ENCODE results near the gene SULT2A1.
"Not testable (repeated sequence)": the region's sequence is repeated elsewhere in the genome, so short reads cannot be mapped to it uniquely, and the experiment has no call there.

SULT2A1 gene, protein sequence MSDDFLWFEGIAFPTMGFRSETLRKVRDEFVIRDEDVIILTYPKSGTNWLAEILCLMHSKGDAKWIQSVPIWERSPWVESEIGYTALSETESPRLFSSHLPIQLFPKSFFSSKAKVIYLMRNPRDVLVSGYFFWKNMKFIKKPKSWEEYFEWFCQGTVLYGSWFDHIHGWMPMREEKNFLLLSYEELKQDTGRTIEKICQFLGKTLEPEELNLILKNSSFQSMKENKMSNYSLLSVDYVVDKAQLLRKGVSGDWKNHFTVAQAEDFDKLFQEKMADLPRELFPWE

DNA sequence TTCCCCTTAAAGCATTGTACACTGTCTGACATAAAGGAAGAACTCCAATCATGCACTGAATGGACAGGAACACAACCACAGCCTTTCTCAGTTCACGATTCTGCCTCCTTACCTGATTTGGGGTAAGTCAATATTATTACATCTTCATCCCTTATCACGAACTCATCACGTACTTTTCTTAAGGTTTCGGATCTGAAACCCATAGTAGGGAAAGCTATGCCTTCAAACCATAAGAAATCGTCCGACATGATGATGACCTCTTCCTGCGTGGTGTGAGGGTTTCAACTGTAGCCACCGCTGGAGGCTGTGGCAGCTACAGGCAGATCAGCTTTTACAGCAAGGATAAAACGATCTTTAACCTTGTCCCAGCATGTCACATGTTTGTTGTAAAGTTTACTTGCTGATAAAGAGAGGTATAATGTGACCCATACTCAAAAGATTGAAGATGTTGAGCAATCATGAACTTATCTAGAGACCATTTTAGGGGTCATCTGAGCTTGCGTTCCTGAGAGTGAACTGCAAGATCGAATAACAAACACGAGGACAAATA lies at the start of gene SULT2A1:
TSS of gene SULT2A1 (minus strand) at position 306 of the 550 bp plus-strand sequence. CDS start at position 248, 58 bp downstream.
- no peak for DNase-seq

DNA sequence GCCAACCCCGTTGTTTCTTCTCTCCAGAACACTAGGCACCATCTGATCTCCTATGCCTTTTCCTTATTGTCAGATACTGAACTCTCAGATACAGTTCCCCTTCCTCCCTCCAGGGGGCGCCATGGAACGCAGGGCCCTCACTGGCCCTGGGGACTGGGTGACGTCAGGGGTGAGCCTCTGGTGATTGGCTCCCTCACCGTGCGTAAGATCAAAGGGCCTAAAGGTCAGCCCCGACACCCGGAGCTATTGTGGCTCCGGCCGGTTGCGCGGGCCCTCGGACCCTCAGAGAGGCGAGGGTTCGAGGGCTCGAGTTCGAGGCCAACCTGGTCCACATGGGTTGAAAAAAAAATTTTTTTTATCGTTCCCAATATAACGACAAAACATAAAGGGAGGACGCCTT lies 42.5 kb upstream of the SULT2A1 start:
- not testable (repeated sequence) for DNase-seq

DNA sequence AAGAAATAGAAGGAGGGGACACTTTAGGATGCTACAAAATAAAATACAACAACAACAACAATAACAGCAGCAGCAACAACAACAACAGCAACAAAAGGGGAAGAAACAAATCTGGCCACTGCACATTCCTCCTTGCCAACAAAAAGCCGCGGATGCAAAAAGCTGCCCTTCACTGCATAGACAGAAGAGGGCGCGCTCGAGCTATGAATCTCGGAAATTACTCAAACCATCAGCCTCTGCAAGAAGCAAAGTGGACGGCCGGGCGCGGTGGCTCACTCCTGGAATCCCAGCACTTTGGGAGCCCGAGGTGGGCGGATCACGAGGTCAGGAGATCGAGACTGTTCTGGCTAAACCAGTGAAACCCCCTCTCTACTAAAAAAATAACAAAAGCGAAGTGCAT lies 34.0 kb upstream of the SULT2A1 start:
- not testable (repeated sequence) for DNase-seq

DNA sequence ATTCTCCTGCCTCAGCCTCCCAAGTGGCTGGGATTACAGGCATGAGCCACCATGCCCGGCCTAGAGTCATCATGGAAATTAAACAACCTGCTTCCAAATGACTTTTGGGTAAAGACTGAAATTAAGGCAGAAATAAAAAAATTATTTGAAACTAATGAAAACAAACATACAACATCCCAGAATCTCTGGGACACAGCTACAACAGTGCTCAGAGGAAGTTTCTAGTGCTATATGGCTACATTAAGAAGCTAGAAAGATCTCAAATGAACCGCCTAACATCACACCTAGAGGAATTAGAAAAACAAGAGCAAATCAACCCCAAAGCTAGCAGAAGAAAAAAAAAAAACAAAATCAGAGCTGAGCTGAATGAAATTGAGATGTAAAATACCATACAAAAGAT lies 24.1 kb upstream of the SULT2A1 start:
- not testable (repeated sequence) for DNase-seq

DNA sequence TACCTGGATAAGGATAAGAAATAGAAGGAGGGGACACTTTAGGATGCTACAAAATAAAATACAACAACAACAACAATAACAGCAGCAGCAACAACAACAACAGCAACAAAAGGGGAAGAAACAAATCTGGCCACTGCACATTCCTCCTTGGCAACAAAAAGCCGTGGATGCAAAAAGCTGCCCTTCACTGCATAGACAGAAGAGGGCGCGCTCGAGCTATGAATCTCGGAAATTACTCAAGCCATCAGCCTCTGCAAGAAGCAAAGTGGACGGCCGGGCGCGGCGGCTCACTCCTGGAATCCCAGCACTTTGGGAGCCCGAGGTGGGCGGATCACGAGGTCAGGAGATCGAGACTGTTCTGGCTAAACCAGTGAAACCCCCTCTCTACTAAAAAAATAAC lies 23.2 kb upstream of the SULT2A1 start:
- DNase-seq = peak; percentile 49 to 62

DNA sequence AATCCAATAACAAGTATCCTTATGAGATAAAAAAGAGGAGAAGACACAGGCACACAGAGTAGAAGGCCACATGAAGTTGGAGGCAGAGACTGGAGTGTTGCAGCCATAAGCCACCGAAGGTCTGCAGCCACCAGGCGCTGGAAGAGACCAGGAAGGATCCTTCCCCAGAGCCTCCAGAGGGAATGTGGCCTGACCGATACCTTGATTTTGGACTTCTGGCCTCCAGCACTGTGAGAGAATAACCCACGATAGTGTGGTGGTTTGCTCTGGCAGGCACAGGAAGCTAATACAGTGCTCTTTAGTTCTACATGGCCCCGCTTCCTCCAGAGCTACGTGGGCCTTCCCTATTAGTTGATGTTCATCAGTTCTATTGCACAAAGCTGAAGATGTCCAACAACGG lies 15.3 kb upstream of the SULT2A1 start:
- DNase-seq = no peak

DNA sequence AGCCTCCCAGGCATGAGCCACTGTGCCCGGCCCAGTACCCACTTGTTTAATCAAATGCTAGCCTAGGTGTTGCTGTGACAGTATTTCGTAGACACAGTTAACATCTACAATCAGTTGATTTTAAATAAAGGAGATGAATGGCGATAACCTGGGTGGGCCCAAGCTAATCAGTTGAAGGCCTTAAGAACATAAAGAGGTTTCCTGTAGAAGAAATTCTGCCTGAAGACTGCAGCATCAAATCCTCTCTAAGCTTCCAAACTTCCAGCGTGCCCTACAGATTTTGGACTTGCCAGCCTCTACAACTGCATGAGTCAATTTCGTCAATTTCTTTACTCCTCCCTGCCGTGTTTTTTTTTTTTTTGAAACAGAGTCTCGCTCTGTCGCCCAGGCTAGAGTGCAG lies 13.2 kb upstream of the SULT2A1 start:
- DNase-seq = no peak

DNA sequence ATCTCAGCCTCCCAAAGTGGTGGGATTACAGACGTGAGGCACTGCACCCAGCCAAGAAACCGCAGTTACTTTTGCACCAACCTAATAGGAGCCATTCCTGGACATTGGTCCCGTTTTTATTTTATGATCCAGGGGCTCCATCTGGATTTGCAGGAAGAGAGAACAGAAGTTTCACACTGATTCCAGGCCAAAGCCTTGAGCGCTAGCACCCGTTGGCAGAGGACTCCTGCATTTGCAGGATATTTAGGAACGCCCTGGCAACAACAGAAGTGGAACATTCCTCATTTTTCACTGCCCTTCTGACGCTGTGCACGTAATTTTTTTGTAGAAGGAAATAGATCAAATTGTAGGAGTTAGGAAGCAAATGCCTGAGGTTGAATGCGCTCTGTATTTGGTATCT lies 11.7 kb upstream of the SULT2A1 start:
- DNase-seq = no peak

DNA sequence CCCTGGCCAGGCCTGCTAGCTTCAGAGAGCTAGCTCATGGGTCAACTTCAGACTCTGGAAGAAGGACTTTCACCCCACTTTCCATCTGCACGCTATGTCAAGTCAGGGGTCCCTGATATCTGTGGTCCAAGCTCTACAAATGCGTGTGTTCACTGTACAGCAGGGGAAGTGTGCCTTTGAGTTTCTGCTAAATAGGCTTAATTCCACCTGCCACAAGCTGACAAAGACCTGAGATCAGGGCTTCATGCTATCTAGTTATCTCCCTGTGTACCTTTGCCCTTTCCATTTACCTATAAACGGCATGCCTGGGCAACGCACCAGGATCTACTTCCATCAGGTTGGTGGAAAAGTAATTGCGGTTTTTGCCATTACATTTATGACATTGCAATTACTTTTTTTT lies 10.7 kb upstream of the SULT2A1 start:
- DNase-seq = no peak

DNA sequence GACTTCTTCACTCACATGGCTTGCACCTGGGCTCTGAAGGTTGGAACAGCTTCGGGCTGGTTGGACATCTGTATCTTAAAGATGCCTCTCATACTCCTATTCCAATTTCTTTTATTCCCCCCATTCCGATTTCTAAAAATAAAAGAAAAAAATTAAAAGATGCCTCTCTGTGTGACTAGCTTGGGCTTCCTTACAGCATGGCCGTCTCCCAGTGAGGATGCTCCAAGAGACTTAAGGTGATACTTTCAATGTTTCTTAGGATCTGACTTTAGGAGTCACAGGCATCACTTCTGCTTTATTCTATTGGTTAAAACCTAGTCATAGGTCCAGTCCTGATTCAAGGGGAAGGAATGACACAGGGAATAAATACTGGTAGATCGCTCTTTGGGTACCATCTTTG lies 9.9 kb upstream of the SULT2A1 start:
- DNase-seq = no peak

DNA sequence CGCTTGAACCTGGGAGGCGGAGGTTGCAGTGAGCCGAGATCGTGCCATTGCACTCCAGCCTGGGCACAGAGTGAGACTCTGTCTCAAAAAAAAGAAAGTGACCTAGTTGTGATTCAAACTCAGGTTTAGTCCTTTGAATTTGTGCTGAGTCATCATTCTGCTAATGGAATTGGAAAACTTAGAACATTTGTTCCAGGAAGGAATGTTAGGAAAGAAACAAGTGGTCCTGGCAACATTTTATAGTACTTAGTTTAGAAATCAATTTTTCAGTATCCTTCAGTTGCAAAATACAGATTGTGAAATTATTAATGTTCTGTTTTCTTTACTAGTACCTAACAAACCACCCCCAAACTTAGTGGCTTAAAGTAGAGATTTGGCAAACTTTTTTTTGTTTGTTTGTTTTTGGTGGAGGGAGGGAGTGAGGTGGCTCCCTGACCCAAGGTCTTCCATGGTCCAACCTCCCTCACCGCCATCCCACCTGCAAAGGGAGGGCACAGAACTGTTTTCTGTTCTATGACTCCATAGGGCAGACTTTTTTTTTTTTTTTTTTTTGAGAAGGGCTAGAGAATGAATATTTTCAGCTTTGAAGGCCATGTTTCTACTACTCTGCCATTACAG lies 9.2 kb upstream of the SULT2A1 start:
- DNase-seq = no peak

DNA sequence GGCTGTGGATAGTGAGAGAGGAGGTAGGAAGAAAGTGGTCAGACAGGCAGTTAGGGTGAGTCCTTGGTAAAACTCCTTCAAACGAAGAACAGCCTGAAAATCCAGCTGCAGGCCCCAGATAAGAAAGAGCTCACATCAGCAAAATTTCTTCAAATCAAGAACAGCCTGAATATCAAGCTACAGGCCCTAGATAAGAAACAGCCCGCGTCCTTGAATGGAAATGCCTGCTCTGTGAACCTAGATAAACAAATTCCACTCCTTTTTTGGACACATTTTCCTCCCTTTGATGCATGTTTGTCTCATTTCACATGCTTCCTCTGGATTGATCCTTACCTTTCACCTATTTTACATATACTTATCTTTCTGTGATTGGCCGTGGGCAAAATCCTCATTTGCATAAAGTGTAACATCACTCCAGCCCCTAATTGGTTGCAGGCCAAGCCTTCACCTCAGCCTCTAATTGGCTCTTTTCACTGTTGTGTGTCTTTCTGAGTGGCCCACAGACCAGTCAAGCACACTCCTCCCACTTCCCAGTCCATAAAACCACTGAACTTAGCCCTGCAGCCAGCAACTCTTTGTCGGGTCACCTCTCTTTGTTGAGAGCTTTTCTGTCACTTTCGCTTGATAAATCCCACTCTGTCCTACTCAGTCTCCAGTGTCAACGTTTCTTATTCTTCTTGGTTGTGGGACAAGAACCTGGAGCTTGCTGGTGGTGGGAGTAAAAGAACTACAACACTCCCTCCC lies 6.0 kb upstream of the SULT2A1 start:
- no peak for DNase-seq

DNA sequence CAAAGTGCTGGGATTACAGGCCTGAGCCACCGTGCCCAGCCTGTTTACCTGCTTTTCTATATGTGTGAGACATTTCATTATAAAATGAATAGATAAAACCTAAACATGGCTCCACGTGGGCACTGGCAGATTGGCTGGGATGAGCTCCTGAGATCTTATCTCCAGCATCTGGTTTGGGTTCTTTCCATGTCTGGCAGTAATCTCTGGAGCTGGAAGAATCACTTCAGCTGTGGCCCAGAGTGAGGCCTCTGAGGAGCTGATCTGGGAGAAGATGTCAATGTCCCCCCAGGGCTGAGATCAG lies 5.5 kb upstream of the SULT2A1 start:
- no peak for DNase-seq

DNA sequence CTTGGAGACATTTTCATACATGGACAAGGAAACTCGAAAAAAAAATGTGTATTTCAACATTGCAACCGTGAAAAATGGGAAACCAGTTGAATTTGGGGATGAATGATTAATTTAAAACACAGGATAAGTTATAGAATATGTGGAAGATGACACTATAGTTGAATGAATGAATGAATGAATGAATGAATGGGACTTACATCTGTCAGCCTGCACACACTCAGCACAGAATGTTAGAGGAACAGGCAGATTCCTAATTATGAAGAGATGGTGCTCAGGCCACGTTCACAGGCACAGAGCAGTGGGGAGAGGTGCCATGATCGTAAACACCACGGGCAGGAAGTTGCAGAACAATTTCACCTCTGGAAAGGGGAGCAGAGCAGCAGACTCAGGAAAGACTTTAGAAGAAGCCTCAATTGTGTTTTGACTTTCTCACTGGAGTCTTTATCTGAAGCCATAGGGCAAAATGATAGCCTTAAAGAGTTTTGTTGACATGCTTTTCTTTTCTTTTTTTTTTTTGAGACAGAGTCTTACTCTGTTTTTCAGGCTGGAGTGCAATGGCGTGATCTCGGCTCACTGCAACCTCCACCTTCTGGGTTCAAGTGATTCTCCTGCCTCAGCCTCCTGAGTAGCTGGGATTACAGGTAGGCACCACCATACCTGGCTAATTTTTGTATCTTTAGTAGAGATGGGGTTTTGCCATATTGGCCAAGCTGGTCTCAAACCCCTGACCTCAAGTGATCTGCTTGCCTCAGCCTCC lies 4.9 kb upstream of the SULT2A1 start:
- no peak for DNase-seq

DNA sequence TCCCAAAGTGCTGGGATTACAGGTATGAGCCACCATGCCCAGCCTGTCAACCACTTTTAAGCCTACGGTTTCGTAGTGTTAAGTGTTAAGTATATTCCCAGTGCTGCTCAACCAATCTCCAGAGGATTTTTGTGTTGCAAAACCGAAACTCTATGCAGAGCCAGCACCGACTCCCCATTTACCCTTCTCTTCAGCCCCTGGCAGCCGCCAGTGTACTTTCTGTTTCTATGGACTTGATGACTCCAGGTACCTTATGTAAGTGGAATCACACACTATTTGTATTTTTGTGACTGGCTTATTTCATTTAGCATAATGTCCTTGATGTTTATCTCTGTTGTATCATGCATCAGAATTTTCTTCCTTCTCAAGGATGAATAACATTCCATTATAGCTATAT lies 1.1 kb downstream of the SULT2A1 start:
- no peak for DNase-seq

DNA sequence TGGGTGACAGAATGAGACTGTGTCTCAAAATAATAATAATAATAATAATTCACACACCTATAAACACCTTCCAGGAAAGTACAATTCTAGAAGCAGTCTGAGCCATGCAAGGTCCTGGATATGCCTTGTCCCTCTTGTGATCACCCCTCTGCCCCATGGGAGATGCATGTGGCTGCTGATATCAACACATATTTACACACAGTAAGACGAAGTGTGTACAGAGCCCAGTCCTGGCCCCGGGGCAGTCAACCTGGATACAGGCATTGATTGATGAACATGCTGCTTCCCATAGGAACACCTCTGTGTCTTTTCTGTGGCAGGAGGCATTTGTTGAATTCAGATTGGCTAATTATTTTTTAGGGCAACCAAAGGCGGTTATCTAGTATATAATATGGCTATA lies 3.2 kb downstream of the SULT2A1 start:
- no peak for DNase-seq

DNA sequence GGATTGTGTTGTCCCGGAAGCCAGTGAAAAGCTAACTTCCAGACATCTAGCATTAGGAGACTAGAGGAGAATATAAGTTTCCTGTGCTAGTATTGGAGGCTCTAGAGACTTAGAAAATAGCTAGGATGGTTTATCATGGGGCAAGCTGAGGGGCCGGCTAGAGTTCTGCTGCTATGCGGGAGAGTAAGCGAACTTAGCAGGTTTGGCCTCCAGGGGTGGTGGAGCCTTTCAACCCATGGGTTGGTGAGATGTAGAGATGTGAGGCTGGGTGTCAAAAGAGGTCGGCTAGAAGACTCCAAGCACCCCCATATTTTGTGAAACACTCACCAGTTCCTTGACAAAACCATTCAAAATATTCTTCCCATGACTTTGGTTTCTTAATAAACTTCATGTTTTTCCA lies 4.4 kb downstream of the SULT2A1 start:
- DNase-seq = no peak

DNA sequence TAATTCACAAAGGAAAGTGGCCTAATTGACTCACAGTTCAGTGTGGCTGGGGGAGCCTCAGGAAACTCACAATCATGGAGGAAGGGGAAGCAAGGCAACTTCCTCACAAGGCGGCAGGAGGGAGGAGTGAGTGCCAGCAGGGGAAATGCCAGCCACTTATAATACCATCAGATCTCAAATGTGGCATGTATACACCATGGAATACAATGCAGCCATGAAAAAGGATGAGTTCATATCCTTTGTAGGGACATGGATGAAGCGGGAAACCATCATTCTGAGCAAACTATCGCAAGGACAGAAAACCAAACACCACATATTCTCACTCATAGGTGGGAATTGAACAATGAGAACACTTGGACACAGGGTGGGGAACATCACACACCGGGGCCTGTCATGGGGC lies 6.7 kb downstream of the SULT2A1 start:
- not testable (repeated sequence) for DNase-seq

DNA sequence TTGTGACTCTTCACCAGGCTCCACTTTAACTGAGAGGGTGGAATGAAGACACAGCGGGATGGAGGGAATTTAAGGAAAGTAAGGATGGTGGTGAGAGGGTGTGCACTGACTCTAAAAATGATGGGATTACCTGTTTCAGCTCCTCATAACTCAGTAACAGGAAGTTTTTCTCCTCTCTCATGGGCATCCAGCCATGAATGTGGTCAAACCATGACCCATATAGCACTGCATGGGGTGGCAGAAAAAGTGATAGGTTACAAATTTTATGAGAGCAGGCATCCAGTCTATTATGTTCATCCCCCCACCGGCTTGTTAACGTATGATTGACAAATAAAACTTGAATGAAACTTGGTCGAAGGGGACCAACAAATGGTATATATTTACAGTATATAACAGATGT lies 7.2 kb downstream of the SULT2A1 start:
- no peak for DNase-seq

DNA sequence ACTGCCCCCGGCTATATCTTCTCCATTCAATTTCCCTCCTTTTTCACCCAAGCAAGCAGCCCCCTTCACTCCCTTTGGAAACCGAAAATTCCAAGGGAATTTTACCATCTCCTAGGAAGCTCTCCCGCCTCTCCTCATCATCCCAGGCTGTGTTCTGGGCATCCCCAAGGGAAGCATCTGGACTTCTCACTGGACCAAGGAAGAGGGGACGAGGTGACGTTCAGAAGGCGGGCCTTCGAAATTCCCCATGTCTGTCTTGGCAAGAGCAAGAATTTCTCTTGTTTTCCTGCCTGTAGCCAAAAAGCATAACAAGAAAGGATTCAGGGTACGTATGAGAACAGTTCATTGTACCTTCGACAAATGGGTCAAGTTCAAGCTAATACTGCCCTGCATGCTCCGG lies 20.9 kb downstream of the SULT2A1 start:
- DNase-seq = no peak

DNA sequence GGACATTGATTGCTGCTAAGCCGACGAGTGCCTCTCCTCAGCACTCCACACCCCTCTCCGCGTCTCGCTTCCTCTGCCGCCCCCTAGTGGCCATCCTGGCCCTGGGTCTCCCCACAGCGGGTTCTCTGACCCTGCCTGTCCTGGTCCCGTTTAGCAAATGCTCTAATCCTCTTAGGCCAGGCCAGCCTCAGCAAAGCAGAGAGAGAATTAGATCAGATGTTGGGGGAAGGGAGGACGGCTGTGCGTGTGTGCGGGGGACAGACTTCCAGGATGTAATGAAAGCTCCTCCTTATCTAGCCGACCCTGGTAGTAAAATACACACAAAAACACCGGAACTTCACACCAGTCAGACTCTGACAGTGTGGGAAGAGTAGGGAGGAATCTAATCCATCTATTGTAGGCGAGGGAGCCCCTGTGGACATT lies 22.6 kb downstream of the SULT2A1 start:
- peak; percentile 93 to 96 for DNase-seq

DNA sequence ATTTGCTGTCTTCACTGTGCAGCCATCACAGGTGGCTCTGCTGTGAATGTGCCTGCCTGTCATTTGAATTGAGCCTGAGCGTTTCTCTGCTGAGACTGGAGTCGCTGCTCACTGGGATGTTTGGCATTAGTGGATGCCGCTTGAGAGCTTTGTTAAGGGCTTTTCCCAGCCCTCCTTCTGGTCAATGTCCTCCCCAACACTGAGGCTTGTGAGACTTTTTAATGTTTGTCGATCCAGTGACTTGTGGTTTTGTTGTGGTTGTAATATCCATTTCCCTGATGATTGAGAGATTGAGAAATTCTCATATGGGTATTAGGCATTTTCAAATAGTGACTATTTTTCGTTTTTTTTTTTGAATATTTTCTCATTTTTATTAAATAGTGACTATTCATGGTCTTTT lies 24.5 kb downstream of the SULT2A1 start:
- no peak for DNase-seq

DNA sequence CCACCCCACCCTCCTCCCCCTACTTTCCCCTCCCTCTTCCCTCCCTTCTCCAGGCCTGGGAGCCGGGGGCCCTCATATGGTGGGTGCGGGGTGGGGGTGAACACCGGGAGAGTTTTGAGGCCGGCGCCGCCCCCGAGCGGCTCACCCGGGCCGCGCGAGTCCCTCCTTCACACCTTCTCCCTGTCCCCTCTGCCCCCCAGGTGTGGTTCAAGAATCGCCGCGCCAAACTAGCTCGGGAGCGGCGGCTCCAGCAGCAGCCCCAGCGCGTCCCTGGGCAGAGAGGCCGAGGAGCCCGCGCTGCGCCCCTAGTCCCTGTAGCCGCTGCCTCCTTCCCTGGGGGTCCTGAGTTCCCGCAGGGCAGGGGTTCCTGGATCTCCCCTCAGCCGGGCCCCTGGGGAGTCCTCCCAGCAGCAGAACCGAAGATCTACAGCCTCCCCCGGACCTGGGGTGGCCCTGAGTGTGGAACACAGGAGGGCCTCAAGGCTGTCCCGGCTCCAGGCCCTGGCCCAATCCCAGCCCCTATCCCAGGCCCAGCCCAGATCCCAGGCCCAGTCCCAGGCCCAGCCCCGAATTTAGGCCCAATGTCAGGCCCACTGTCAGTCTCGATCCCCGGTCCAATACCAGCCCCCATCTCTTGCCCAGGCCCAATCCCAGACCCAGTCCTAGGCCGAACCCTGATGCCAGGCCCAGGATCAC lies 25.4 kb downstream of the SULT2A1 start:
- no peak for DNase-seq

Data from stimulated activated CD4-positive, alpha-beta T cell treated with anti-CD3 and anti-CD28 coated beads, Interleukin-2, amount 100 ng/mL, for 48 hours (primary cell).